Coronary artery (tissue), 2 donors: ENCODE measurements around the gene PPP6C.
"Not testable (repeated sequence)": the region's sequence is repeated elsewhere in the genome, so short reads cannot be mapped to it uniquely, and the experiment has no call there.

Source experiments
- DNase-seq: peaks from one replicate; pipeline ENCODE4 v3.0.0-alpha.2; 2017; ENCODE audit warnings: low spot score
- H3K27ac ChIP-seq, 2 donors: fragments of 200-600 bp; sonication (generic); one replicate each; pipeline ENCODE4 v1.5.1; 2016 to 2019
- H3K4me3 ChIP-seq: fragments of 200-600 bp; sonication (generic); 2 replicates; pipeline ENCODE4 v1.5.1; 2016; ENCODE audit warnings: mild to moderate bottlenecking, moderate library complexity
- TF ChIP-seq, protein P1 (sequence below): fragments of 200-600 bp; sonication (generic); IDR thresholded peaks from one replicate; pipeline ENCODE4 v1.5.1; 2019; ENCODE audit warnings: antibody characterized with exemption

The PPP6C gene

DNA sequence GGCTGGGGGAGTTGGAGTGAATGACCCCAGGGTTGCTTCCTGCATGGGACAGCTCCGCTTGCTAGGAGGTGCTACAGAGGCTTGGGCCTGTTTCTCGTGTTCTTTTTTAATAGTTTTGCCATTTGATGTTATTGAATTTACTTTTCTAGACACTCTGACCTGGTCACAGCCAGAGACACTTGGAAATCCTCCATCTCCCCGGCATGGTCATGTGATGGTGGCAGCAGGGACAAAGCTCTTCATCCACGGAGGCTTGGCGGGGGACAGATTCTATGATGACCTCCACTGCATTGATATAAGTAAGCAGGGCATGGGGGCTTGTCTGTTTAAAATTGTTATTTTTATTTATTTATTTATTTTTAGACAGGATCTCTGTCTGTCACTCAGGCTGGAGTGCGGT is 38.2 kb upstream of the PPP6C start:
- TF ChIP-seq, protein P1, sequence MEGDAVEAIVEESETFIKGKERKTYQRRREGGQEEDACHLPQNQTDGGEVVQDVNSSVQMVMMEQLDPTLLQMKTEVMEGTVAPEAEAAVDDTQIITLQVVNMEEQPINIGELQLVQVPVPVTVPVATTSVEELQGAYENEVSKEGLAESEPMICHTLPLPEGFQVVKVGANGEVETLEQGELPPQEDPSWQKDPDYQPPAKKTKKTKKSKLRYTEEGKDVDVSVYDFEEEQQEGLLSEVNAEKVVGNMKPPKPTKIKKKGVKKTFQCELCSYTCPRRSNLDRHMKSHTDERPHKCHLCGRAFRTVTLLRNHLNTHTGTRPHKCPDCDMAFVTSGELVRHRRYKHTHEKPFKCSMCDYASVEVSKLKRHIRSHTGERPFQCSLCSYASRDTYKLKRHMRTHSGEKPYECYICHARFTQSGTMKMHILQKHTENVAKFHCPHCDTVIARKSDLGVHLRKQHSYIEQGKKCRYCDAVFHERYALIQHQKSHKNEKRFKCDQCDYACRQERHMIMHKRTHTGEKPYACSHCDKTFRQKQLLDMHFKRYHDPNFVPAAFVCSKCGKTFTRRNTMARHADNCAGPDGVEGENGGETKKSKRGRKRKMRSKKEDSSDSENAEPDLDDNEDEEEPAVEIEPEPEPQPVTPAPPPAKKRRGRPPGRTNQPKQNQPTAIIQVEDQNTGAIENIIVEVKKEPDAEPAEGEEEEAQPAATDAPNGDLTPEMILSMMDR = no peak
- Histone ChIP-seq H3K4me3 (no peak overlapping the region), H3K27ac (no peak overlapping the region)
- DNase-seq = no peak

DNA sequence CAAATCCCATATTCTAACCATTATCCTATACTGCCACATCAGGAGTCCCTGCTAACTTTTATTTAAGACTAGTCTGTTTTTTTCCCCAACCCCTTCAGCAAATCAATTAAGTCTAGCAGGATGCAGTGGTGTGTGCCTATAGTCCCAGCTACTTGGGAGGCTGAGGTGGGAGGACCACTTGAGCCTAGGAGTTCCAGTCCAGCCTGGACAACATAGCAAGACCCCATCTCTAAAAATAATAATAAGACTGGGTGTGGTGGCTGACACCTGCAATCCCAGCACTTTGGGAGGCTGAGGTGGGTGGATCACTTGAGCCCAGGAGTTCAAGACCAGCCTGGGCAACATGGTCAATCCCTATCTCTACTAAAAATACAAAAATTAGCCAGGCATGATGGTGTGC is 35.3 kb upstream of the PPP6C start:
- not testable (repeated sequence) for H3K4me3 ChIP-seq, DNase-seq, H3K27ac ChIP-seq

DNA sequence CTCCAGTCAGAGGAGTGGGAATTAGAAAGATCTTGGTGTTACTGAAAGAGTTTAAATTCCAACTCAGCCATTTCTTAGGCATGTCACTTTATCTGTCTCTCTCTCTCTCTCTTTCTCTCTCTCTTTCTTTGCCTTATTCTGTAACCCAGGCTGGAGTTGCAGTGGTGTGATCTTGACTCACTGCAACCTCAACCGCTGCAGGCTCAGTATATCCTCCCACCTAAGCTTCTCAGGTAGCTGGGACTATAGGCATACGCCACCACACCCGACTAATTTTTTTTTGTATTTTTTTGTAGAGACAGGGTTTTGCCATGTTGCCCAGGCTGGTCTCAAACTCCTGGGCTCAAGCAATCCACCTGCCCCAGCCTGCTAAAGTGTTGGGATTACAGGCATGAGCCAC is 29.0 kb upstream of the PPP6C start:
- no peak for DNase-seq
- H3K4me3 ChIP-seq = no peak overlapping the region
- TF ChIP-seq, protein P1 = no peak
- H3K27ac ChIP-seq = no peak overlapping the region

GRCh38 chr9:125214186-125214585 is 24.6 kb upstream of the PPP6C start:
- Histone ChIP-seq H3K4me3 (no peak overlapping the region), H3K27ac (no peak overlapping the region)
- no peak for DNase-seq
- TF ChIP-seq, protein P1 = no peak

GRCh38 chr9:125204477-125204876 is 14.9 kb upstream of the PPP6C start:
- Histone ChIP-seq H3K27ac (no peak overlapping the region), H3K4me3 (no peak overlapping the region)
- TF ChIP-seq, protein P1 = no peak
- DNase-seq = no peak

- TF ChIP-seq, protein P1 = no peak
- Histone ChIP-seq H3K27ac (no peak overlapping the region), H3K4me3 (no peak overlapping the region)
- no peak for DNase-seq
These were observed 13.4 kb upstream of the PPP6C start for GRCh38 chr9:125202846-125203618.

DNA sequence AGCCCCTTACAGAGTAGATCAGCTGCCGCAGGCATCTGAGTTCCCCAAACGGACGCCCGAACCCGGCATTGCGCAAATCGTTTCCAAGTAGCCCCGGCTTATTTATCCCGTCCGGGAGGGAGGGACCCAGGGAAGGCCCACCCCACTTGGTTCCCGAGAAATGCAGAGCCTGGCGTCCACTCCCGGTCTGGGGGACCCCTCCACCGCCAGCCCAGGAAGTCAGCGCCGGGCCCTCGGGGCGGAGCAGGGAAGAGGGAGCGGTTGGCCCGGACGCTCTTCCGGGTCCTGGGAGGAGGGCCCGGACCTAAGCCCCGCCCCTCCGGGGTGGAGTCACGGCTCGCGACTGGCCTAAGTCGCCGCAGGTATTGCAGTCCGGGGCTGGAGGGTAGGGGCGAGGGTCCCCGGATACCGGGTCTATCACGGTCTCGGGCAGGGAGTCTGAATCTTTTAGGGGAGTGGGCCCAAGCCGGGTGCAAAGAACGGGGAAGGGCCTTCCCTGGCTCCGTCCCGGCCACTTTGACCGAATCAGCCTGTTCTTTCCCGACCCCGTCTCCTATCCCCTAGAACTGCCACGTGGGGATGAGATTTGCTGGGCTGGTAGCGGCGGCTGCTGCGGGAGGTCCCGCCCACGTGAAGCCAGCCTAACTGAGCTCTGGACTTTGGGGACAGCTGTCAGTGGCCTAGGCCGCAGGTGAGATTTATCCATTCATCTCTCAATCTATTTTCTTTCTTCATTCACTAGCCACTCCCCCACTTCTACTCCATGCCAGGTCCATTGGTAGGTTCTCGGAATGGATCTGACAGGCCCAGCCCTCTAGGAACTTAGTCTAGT is 10.8 kb upstream of the PPP6C start, which contains the start of gene RABEPK:
TSS of gene RABEPK (plus strand) at position 327 of the 832 bp plus-strand sequence. CDS start 2,472 bp downstream, outside the sequence.
- peak within 1 kb of the TSS; percentile 91 to 94 for H3K27ac ChIP-seq
- TF ChIP-seq, protein P1 = no peak
- H3K4me3 ChIP-seq = peak within 1 kb of the TSS; percentile 69
- DNase-seq = peak; percentile 95

DNA sequence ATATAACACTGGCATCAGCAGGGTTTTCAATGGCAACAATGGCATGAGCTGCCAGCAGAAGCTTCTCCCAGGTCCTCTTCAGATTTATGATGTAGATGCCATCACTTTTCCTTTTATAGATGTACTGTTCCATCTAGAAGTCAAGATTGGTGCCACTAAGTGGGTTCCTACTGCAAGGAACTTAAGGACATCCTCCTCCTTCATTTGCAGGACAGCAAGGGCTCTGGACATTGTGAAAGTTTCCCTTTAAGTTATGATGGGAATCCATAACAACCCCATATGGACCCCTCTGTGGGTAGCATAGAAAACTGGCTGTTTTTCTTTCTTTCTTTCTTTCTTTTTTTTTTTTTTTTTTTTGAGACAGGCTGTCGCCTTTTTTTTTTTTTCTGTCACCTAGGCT is 6.0 kb upstream of the PPP6C start:
- DNase-seq, H3K4me3 ChIP-seq: not testable (repeated sequence)

GRCh38 chr9:125194466-125194865 is 4.9 kb upstream of the PPP6C start:
- DNase-seq, H3K4me3 ChIP-seq, H3K27ac ChIP-seq: not testable (repeated sequence)

More for the DNA sequence above, 6.0 kb upstream of the PPP6C start:
- H3K27ac ChIP-seq = not testable (repeated sequence)
